Breast epithelium (tissue), 3 donors: Measurements from ENCODE around the gene CCDC57.

ENCODE experiments used
- POLR2A ChIP-seq: fragments of 450-650 bp; IDR thresholded peaks from one replicate; pipeline ENCODE4 v1.6.1; 2016; ENCODE audit warnings: antibody characterized with exemption, mild to moderate bottlenecking, moderate library complexity
- TF ChIP-seq, protein P1 (sequence below), 3 donors: fragments of 450-650 bp; IDR thresholded peaks; one replicate each; pipeline ENCODE4 v1.5.1; 2016 to 2017; ENCODE audit warnings: antibody characterized with exemption in 3 of 3, mild to moderate bottlenecking in 3 of 3, moderate library complexity in 3 of 3

DNA sequence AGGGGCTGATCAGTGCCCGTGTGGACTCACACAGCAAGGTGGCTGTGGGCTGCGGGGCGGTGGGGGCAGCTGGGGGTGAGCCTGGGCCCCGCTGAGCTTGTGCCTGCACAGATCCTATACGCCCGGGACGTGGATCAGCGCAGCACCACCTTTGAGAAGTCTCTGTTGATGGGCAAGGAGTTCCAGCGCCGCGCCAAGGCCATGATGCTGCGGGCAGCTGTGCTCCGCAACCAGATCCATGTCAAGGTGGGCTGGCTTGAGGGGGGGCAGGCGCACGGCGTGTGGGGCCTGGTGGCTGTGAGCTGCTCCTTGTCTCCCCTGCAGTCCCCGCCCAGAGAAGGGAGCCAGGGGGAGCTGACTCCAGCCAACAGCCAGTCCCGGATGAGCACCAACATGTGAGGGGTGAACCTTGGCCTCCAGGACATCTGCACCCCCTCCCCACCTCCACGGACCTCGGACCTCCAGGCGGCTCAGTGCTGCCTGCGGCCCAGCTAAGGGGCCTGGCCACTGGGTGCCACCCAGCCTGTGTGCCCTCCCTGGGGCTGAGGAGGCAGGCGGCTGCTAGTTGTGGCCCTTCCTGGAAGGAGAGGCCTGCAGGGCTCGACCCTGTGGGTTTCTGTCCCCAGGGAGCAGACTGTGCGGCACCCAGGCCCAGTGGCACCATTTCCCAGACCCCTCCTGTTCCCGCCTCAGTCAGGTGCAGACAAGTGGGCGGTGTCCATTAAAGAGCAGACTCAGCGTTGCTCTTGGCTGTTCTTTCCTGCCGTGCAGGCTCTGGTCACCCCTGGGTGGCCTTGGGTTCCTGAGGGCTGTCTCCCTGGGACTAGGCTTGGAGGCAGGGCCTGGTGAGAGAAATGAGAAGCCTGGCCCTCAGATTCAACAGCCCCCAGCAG lies 155.7 kb downstream of the CCDC57 start:
- TF ChIP-seq, protein P1, sequence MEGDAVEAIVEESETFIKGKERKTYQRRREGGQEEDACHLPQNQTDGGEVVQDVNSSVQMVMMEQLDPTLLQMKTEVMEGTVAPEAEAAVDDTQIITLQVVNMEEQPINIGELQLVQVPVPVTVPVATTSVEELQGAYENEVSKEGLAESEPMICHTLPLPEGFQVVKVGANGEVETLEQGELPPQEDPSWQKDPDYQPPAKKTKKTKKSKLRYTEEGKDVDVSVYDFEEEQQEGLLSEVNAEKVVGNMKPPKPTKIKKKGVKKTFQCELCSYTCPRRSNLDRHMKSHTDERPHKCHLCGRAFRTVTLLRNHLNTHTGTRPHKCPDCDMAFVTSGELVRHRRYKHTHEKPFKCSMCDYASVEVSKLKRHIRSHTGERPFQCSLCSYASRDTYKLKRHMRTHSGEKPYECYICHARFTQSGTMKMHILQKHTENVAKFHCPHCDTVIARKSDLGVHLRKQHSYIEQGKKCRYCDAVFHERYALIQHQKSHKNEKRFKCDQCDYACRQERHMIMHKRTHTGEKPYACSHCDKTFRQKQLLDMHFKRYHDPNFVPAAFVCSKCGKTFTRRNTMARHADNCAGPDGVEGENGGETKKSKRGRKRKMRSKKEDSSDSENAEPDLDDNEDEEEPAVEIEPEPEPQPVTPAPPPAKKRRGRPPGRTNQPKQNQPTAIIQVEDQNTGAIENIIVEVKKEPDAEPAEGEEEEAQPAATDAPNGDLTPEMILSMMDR (IDR thresholded peaks at IDR 0.05): no peak
- TF ChIP-seq POLR2A: no peak
